RWPE2 (cell line): ENCODE data around the gene ZFP62.

Experiments used
- ATAC-seq: fragments of 200-7000 bp; cut with Tn5 transposase; 3 replicates; pipeline ENCODE4 v1.9.1; 2021; ENCODE audit warnings: low read depth
- DNase-seq: peaks from one replicate; pipeline ENCODE4 v3.0.0-alpha.2; 2020; ENCODE audit warnings: low spot score
- H3K27ac ChIP-seq: fragments of 450-650 bp; 2 replicates; pipeline ENCODE4 v1.5.1; 2017; ENCODE audit warnings: mild to moderate bottlenecking; ENCODE audit not compliant: poor library complexity, severe bottlenecking
- H3K27me3 ChIP-seq: fragments of 250-450 bp; sonication (Bioruptor Pico); 2 replicates; pipeline ENCODE4 v1.5.1; 2021; ENCODE audit warnings: mild to moderate bottlenecking, moderate library complexity; ENCODE audit not compliant: insufficient read depth, poor library complexity, severe bottlenecking
- H3K36me3 ChIP-seq: fragments of 250-450 bp; sonication (Bioruptor Pico); 2 replicates; pipeline ENCODE4 v1.5.1; 2020; ENCODE audit warnings: low read depth, mild to moderate bottlenecking, moderate library complexity
- H3K4me1 ChIP-seq: fragments of 250-450 bp; sonication (Bioruptor Pico); 2 replicates; pipeline ENCODE4 v1.5.1; 2021; ENCODE audit warnings: mild to moderate bottlenecking, moderate library complexity; ENCODE audit not compliant: insufficient read depth, poor library complexity, severe bottlenecking
- H3K4me3 ChIP-seq: fragments of 250-450 bp; sonication (Bioruptor Pico); 2 replicates; pipeline ENCODE4 v1.5.1; 2021; ENCODE audit warnings: mild to moderate bottlenecking, moderate library complexity; ENCODE audit not compliant: severe bottlenecking
- H3K9me3 ChIP-seq: fragments of 250-450 bp; sonication (Bioruptor Pico); 2 replicates; pipeline ENCODE4 v1.5.1; 2021; ENCODE audit warnings: mild to moderate bottlenecking, moderate library complexity; ENCODE audit not compliant: severe bottlenecking
- CTCF ChIP-seq: fragments of 450-650 bp; IDR thresholded peaks from one replicate; pipeline ENCODE4 v1.5.1; 2017; ENCODE audit warnings: mild to moderate bottlenecking, moderate library complexity; ENCODE audit not compliant: poor library complexity, severe bottlenecking

ZFP62 gene

GRCh38 chr5:180865981-180866695, 5.1 kb upstream of the ZFP62 start:
- Histone ChIP-seq H3K9me3 (no peaks in the 10 kb centered on the region), H3K36me3 (no peaks in the 10 kb centered on the region), H3K4me1 (peaks cover 5% of the 10 kb centered on the region), H3K27me3 (no peaks in the 10 kb centered on the region), H3K4me3 (no peak overlapping the region), H3K27ac (no peak overlapping the region)
- TF ChIP-seq CTCF: no peak
- DNase-seq (no peak), ATAC-seq (no peak)

GRCh38 chr5:180862645-180863044, 1.6 kb upstream of the ZFP62 start:
- no peak for TF ChIP-seq CTCF

GRCh38 chr5:180860273-180860886, 696 bp downstream of the ZFP62 start:
- peaks cover 37% of the 10 kb centered on the region for H3K36me3 ChIP-seq
- H3K4me1 ChIP-seq: peaks cover 7% of the 10 kb centered on the region
- H3K4me3 ChIP-seq: peak overlapping the region; percentile 78
- TF ChIP-seq CTCF: peak; percentile 59
- ATAC-seq: peak; percentile 35
- H3K27me3 ChIP-seq: no peaks in the 10 kb centered on the region
- no peaks in the 10 kb centered on the region for H3K9me3 ChIP-seq
- DNase-seq: no peak
- peak overlapping the region; percentile 88 for H3K27ac ChIP-seq

More at GRCh38 chr5:180862645-180863044, 1.6 kb upstream of the ZFP62 start:
- H3K4me3 ChIP-seq: no peak overlapping the region
- H3K4me1 ChIP-seq: peaks cover 13% of the 10 kb centered on the region
- H3K36me3 ChIP-seq: peaks cover 17% of the 10 kb centered on the region
- H3K27ac ChIP-seq: no peak overlapping the region
- DNase-seq (no peak), ATAC-seq (no peak)
- H3K27me3 ChIP-seq: no peaks in the 10 kb centered on the region
- no peaks in the 10 kb centered on the region for H3K9me3 ChIP-seq

GRCh38 chr5:180858586-180858985, 2.5 kb downstream of the ZFP62 start:
- H3K4me3 ChIP-seq: no peak overlapping the region
- no peaks in the 10 kb centered on the region for H3K9me3 ChIP-seq
- TF ChIP-seq CTCF: no peak
- no peaks in the 10 kb centered on the region for H3K27me3 ChIP-seq
- H3K27ac ChIP-seq: no peak overlapping the region
- peaks cover 7% of the 10 kb centered on the region for H3K4me1 ChIP-seq
- DNase-seq: no peak
- no peak for ATAC-seq
- H3K36me3 ChIP-seq: peaks cover 55% of the 10 kb centered on the region

- H3K9me3 ChIP-seq: peaks cover 32% of the 10 kb centered on the region
- H3K4me3 ChIP-seq: no peak overlapping the region
- H3K36me3 ChIP-seq: peaks cover 93% of the 10 kb centered on the region
- H3K27me3 ChIP-seq: no peaks in the 10 kb centered on the region
- no peak overlapping the region for H3K27ac ChIP-seq
- H3K4me1 ChIP-seq: no peaks in the 10 kb centered on the region
- no peak for DNase-seq
- no peak for TF ChIP-seq CTCF
- ATAC-seq: no peak
Measured at GRCh38 chr5:180853848-180854176, 7.3 kb downstream of the ZFP62 start.
